Right lobe of liver (tissue), 4 donors: ENCODE measurements around the gene CHN2.

ENCODE experiments used
- POLR2A ChIP-seq: fragments of 450-650 bp; IDR thresholded peaks from one replicate; pipeline ENCODE4 v1.6.1; 2017; ENCODE audit warnings: antibody characterized with exemption, mild to moderate bottlenecking
- TF ChIP-seq, protein P1 (sequence below), 4 donors: fragments of 200-600 bp in 3 of 4; fragments of 450-650 bp in 1 of 4; IDR thresholded peaks; one replicate each; pipeline versions ENCODE4 v1.5.1 to v1.8.0; 2016 to 2022; ENCODE audit warnings: antibody characterized with exemption in 4 of 4, mild to moderate bottlenecking in 2 of 4
- donor health status: DM: no; HTN: no; CAD: no.
- donor health status: DM: no; HTN: no; CAD: no.
- donor health status: DM: no; HTN: yes; CAD: no.

- TF ChIP-seq, protein P1, sequence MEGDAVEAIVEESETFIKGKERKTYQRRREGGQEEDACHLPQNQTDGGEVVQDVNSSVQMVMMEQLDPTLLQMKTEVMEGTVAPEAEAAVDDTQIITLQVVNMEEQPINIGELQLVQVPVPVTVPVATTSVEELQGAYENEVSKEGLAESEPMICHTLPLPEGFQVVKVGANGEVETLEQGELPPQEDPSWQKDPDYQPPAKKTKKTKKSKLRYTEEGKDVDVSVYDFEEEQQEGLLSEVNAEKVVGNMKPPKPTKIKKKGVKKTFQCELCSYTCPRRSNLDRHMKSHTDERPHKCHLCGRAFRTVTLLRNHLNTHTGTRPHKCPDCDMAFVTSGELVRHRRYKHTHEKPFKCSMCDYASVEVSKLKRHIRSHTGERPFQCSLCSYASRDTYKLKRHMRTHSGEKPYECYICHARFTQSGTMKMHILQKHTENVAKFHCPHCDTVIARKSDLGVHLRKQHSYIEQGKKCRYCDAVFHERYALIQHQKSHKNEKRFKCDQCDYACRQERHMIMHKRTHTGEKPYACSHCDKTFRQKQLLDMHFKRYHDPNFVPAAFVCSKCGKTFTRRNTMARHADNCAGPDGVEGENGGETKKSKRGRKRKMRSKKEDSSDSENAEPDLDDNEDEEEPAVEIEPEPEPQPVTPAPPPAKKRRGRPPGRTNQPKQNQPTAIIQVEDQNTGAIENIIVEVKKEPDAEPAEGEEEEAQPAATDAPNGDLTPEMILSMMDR (IDR thresholded peaks at IDR 0.05), result no peak
- TF ChIP-seq POLR2A, result no peak
Observed at GRCh38 chr7:29397398-29397797, 202.8 kb downstream of the CHN2 start.
